Breast epithelium (tissue), 3 donors: ENCODE measurements around the gene TSHR.
A peak's percentile ranks its signal among the peaks of the same experiment; 100 is the strongest.

Experiments used
- POLR2AphosphoS5 ChIP-seq, 3 donors: sonication (generic); formaldehyde crosslinking; IDR thresholded peaks; one replicate each; pipeline ENCODE4 v1.6.1; 2017; ENCODE audit warnings: antibody characterized with exemption in 3 of 3
- TF ChIP-seq, protein P1 (sequence below), 3 donors: fragments of 450-650 bp; IDR thresholded peaks; one replicate each; pipeline ENCODE4 v1.5.1; 2016 to 2017; ENCODE audit warnings: antibody characterized with exemption in 3 of 3, mild to moderate bottlenecking in 3 of 3, moderate library complexity in 3 of 3

DNA sequence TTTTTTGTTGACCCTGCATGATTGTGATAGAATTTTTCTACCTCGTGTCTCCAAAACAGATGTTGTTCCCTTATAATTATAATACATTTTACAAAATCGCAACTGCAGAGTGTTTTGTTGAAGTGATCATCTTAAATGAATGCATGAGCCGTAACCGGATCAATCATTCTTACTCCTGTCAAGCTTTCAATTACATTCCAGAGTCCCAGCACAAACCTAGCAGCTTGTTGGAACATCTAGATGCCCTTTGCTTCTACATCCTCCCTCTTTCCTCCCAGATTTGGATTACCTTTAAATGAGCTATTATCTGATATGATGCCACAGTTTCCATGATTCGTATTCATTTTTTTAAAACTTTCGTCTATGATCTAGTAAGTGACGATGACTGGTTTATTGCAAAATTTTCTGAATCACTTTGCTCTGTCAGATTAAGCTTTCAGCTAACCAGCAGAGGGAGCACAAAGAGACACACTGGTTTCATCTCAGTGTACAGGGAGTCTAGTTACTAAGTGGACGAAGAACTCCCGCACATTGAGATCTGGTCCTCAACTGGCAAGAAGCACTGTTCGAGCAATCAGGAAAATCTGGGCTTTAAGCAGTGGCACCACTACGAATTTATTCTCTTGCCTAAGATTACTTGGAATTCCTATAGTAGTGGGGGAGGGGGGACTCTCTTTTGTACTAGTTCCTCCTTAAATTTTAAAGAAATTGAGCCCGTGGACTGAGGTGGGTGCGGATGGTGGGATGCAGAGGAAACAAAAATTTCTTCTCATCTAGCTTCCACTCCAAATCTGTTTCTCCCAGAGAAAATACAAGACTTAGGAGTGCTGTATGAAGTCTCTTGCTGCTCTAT lies 40.9 kb downstream of the TSHR start:
- TF ChIP-seq, protein P1, sequence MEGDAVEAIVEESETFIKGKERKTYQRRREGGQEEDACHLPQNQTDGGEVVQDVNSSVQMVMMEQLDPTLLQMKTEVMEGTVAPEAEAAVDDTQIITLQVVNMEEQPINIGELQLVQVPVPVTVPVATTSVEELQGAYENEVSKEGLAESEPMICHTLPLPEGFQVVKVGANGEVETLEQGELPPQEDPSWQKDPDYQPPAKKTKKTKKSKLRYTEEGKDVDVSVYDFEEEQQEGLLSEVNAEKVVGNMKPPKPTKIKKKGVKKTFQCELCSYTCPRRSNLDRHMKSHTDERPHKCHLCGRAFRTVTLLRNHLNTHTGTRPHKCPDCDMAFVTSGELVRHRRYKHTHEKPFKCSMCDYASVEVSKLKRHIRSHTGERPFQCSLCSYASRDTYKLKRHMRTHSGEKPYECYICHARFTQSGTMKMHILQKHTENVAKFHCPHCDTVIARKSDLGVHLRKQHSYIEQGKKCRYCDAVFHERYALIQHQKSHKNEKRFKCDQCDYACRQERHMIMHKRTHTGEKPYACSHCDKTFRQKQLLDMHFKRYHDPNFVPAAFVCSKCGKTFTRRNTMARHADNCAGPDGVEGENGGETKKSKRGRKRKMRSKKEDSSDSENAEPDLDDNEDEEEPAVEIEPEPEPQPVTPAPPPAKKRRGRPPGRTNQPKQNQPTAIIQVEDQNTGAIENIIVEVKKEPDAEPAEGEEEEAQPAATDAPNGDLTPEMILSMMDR (IDR thresholded peaks at IDR 0.05) = peak; percentile 35 to 67 (median 61)
- peak in 1 of 3 donors; percentile 50 for TF ChIP-seq POLR2AphosphoS5 (IDR thresholded peaks at IDR 0.05)
